HepG2 (cell line): Measurements from ENCODE around the gene CSTF3.

Experiments
- ATRX ChIP-seq: sonication (generic); formaldehyde crosslinking; IDR thresholded peaks from 2 replicates; pipeline ENCODE4 v1.4.0; 2020; ENCODE audit warnings: missing genetic modification reagents, borderline replicate concordance
- CTCF ChIP-seq: sonication (generic); formaldehyde crosslinking; IDR thresholded peaks from 2 replicates; pipeline ENCODE4 v1.5.0; 2020; ENCODE audit warnings: mild to moderate bottlenecking, missing genetic modification reagents, moderate library complexity
- EP300 ChIP-seq, 3 experiments: sonication (generic) in 1 of 3; formaldehyde crosslinking in 1 of 3; IDR thresholded peaks; 2 replicates each; pipeline versions ENCODE4 v1.5.1 to v1.6.1; 2011 to 2020; ENCODE audit warnings: low read depth in 2 of 3, low read length in 2 of 3, borderline replicate concordance in 1 of 3, improper control_type of control experiment in 1 of 3, mild to moderate bottlenecking in 1 of 3, missing genetic modification reagents in 1 of 3, moderate library complexity in 1 of 3
- HNF1A ChIP-seq, 2 experiments: sonication (generic) in 1 of 2; formaldehyde crosslinking in 1 of 2; IDR thresholded peaks; 2 replicates each; pipeline versions ENCODE4 v1.4.0 to v1.6.1; 2016 to 2020; ENCODE audit warnings: borderline replicate concordance in 1 of 2, low read depth in 1 of 2, mild to moderate bottlenecking in 1 of 2, missing genetic modification reagents in 1 of 2
- MAFF ChIP-seq: IDR thresholded peaks from 2 replicates; pipeline ENCODE4 v1.6.1; 2011; ENCODE audit warnings: low read depth, low read length, improper control_type of control experiment
- RAD21 ChIP-seq: fragments of 450-650 bp; formaldehyde crosslinking; IDR thresholded peaks from 2 replicates; pipeline ENCODE4 v1.5.0; 2020; ENCODE audit warnings: mild to moderate bottlenecking
- SSRP1 ChIP-seq: IDR thresholded peaks from 2 replicates; pipeline ENCODE4 v1.6.1; 2016; ENCODE audit warnings: control low read depth
- TGIF2 ChIP-seq: IDR thresholded peaks from 2 replicates; pipeline ENCODE4 v1.6.1; 2016; ENCODE audit warnings: control low read depth, missing compliant biosample characterization
- ZNF235 ChIP-seq: sonication (generic); formaldehyde crosslinking; IDR thresholded peaks from 2 replicates; pipeline ENCODE4 v1.8.1; 2023; ENCODE audit warnings: mild to moderate bottlenecking, missing genetic modification reagents, borderline replicate concordance
- ZNF253 ChIP-seq: sonication (generic); formaldehyde crosslinking; IDR thresholded peaks from 2 replicates; pipeline ENCODE4 v1.8.0; 2022; ENCODE audit warnings: mild to moderate bottlenecking, missing genetic modification reagents, borderline replicate concordance
- ZNF577 ChIP-seq: sonication (generic); formaldehyde crosslinking; IDR thresholded peaks from 2 replicates; pipeline ENCODE4 v1.4.0; 2020; ENCODE audit warnings: mild to moderate bottlenecking, low read depth, missing genetic modification reagents, borderline replicate concordance
- ZNF749 ChIP-seq: sonication (generic); formaldehyde crosslinking; IDR thresholded peaks from 2 replicates; pipeline ENCODE4 v1.8.0; 2022; ENCODE audit warnings: mild to moderate bottlenecking, missing genetic modification reagents, moderate library complexity, borderline replicate concordance

- TF ChIP-seq MAFF (no peak), ATRX (no peak), ZNF253 (no peak), TGIF2 (CRISPR knock-in tag) (no peak), SSRP1 (CRISPR knock-in tag) (no peak), CTCF (CRISPR knock-in tag) (no peak), RAD21 (no peak), ZNF235 (no peak), HNF1A (IDR thresholded peaks at IDR 0.05; ENCODE audit: low read depth) (no peak), HNF1A (CRISPR knock-in tag; IDR thresholded peaks at IDR 0.05; ENCODE audit: borderline replicate concordance) (no peak), ZNF749 (no peak), ZNF577 (no peak), EP300 (IDR thresholded peaks at IDR 0.05; ENCODE audit: low read depth in 2 of 2, low read length in 2 of 2) (no peak), EP300 (CRISPR knock-in tag; IDR thresholded peaks at IDR 0.05; ENCODE audit: borderline replicate concordance) (no peak)
These were observed 99.1 kb downstream of the CSTF3 start for GRCh38 chr11:33062137-33062536.
